Gastroesophageal sphincter (tissue), 4 donors: ENCODE measurements around the gene VTI1A. TPM values are rescaled to one million over a fixed set of nuclear protein-coding genes. Genes with fewer than 3 reads are reported as not detected.

Experiments used
- ATAC-seq: fragments of 150-250 bp; one replicate; pipeline ENCODE4 v1.9.1; 2016; ENCODE audit warnings: mild to moderate bottlenecking, moderate library complexity
- H3K27ac ChIP-seq, 4 donors: fragments of 200-600 bp; sonication (generic) in 3 of 4; 1 replicate in 3 of 4; 2 replicates in 1 of 4; pipeline ENCODE4 v1.5.1; 2016 to 2019
- H3K27me3 ChIP-seq: fragments of 200-600 bp; sonication (generic); one replicate; pipeline ENCODE4 v1.5.1; 2019
- H3K36me3 ChIP-seq, 2 donors: fragments of 200-600 bp; sonication (generic); one replicate each; pipeline ENCODE4 v1.5.1; 2019; ENCODE audit warnings: control low read depth in 1 of 2
- H3K4me1 ChIP-seq, 3 donors: fragments of 200-600 bp; sonication (generic); 1 replicate in 2 of 3; 2 replicates in 1 of 3; pipeline ENCODE4 v1.5.1; 2016 to 2019; ENCODE audit warnings: control low read depth in 2 of 3
- H3K4me3 ChIP-seq, 2 donors: fragments of 200-600 bp; sonication (generic); one replicate each; pipeline ENCODE4 v1.5.1; 2019; ENCODE audit warnings: mild to moderate bottlenecking in 1 of 2, moderate library complexity in 1 of 2
- H3K9me3 ChIP-seq, 3 donors: fragments of 200-600 bp; sonication (generic); one replicate each; pipeline ENCODE4 v1.5.1; 2017 to 2019; ENCODE audit warnings: control low read depth in 2 of 3
- CTCF ChIP-seq, 4 experiments: fragments of 200-600 bp in 2 of 4; fragments of 450-650 bp in 2 of 4; sonication (generic) in 1 of 4; IDR thresholded peaks; one replicate each; pipeline ENCODE4 v1.5.1; 2017 to 2019; ENCODE audit warnings: antibody characterized with exemption in 4 of 4, mild to moderate bottlenecking in 2 of 4, moderate library complexity in 2 of 4
- EP300 ChIP-seq: sonication (generic); formaldehyde crosslinking; IDR thresholded peaks from one replicate; pipeline ENCODE4 v1.6.1; 2017; ENCODE audit warnings: antibody characterized with exemption, mild to moderate bottlenecking
- POLR2A ChIP-seq, 2 donors: fragments of 450-650 bp; IDR thresholded peaks; one replicate each; pipeline ENCODE4 v1.6.1; 2017; ENCODE audit warnings: antibody characterized with exemption in 2 of 2, mild to moderate bottlenecking in 2 of 2, moderate library complexity in 1 of 2
- POLR2AphosphoS5 ChIP-seq: sonication (generic); formaldehyde crosslinking; IDR thresholded peaks from one replicate; pipeline ENCODE4 v1.6.1; 2017; ENCODE audit warnings: antibody characterized with exemption
- WGBS, 2 donors: methylation state at CpG; one replicate each; pipeline ENCODE4 v1.1.5; 2018; ENCODE audit warnings: low coverage in 1 of 2; 5-methylcytosine and 5-hydroxymethylcytosine counted together
- total RNA-seq, 4 donors: library from RNA; depleted of rRNA; stranded (reverse); fragments of >200 nt; gene quantifications; one replicate each; pipeline ENCODE4 v1.1.0, GENCODE V29; 2016

Gene VTI1A
- total RNA-seq, 4 donors from 2014 or later: 19.6 to 81.9 (median 43.1) TPM

DNA sequence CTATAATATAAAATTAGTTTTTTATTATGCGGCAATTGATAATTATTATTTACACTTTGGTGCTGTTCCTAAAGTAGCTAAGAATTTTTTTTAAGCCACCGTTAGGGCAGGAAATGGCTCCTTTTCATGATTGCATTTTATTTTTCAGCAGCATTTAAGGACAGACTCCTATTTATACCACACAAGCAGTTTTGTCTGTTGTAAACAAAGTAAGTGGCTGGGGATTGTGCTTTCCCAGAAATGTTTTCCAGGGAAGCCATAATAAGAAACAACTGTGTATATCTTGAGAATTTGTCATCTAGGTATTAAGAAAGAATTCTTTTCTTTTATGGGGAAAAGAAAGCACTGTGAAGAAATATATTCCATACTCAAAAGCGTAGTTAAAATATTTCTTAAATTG, 232.0 kb downstream of the VTI1A start:
- H3K4me1 ChIP-seq: no peaks in the 10 kb centered on the region
- H3K4me3 ChIP-seq: no peak overlapping the region
- 82 to 93% methylated on average over 3 of the region's 3 CpGs for WGBS, 2 donors
- H3K27ac ChIP-seq: no peak overlapping the region
- no peak for ATAC-seq
- H3K36me3 ChIP-seq: peaks cover 0 to 7% of the 10 kb centered on the region in 2 donors
- TF ChIP-seq CTCF (IDR thresholded peaks at IDR 0.05): no peak
- TF ChIP-seq POLR2AphosphoS5: no peak
- TF ChIP-seq POLR2A (IDR thresholded peaks at IDR 0.05): no peak
- no peak for TF ChIP-seq EP300
- H3K27me3 ChIP-seq: no peaks in the 10 kb centered on the region
- H3K9me3 ChIP-seq: no peaks in the 10 kb centered on the region

- TF ChIP-seq CTCF (IDR thresholded peaks at IDR 0.05) (no peak), EP300 (no peak), POLR2A (IDR thresholded peaks at IDR 0.05) (no peak), POLR2AphosphoS5 (no peak)
- Histone ChIP-seq H3K9me3 (no peaks in the 10 kb centered on the region), H3K4me3 (no peak overlapping the region), H3K27ac (no peak overlapping the region), H3K4me1 (no peaks in the 10 kb centered on the region), H3K36me3 (peaks cover 0 to 7% of the 10 kb centered on the region in 2 donors), H3K27me3 (no peaks in the 10 kb centered on the region)
- no peak for ATAC-seq
- 90 to 93% methylated on average over 2 of the region's 2 CpGs for WGBS, 2 donors
These were observed 232.4 kb downstream of the VTI1A start for GRCh38 chr10:112679392-112679791.

- ATAC-seq: no peak
- Histone ChIP-seq H3K27me3 (no peaks in the 10 kb centered on the region), H3K4me3 (no peak overlapping the region), H3K27ac (no peak overlapping the region), H3K9me3 (no peaks in the 10 kb centered on the region), H3K4me1 (no peaks in the 10 kb centered on the region), H3K36me3 (peaks cover 0 to 4% of the 10 kb centered on the region in 2 donors)
- TF ChIP-seq POLR2AphosphoS5 (no peak), EP300 (no peak), POLR2A (IDR thresholded peaks at IDR 0.05) (no peak), CTCF (IDR thresholded peaks at IDR 0.05) (no peak)
- WGBS, 2 donors: 100% methylated on average over 1 of the region's 1 CpG
These were observed 233.6 kb downstream of the VTI1A start for GRCh38 chr10:112680586-112680985.

DNA sequence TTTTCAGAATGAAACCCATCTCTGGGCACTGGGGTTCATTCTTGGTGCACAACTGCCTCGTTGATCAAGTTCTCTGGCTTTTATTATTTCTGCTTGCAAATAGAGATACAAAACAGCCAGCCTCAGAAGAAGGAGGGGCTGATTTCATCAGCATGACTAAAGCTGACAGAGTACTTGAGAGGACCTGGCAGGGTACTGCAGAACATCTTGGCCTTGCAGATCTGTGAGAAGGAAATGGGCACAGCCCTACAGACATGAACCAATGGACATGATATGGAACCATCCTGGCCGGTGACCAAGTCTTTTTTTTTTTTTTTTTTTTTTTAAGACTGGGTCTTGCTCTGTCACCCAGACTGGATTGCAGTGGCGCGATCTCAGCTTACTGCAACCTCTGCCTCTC, 240.6 kb downstream of the VTI1A start:
- no peaks in the 10 kb centered on the region for H3K27me3 ChIP-seq
- ATAC-seq: peak; percentile 55
- no peaks in the 10 kb centered on the region for H3K4me1 ChIP-seq
- H3K36me3 ChIP-seq: no peaks in the 10 kb centered on the region
- H3K27ac ChIP-seq: no peak overlapping the region
- no peak for TF ChIP-seq CTCF (IDR thresholded peaks at IDR 0.05)
- no peak for TF ChIP-seq EP300
- no peak for TF ChIP-seq POLR2AphosphoS5
- no peak for TF ChIP-seq POLR2A (IDR thresholded peaks at IDR 0.05)
- H3K4me3 ChIP-seq: no peak overlapping the region
- WGBS, 2 donors: 75 to 85% methylated on average over 2 to 4 of the region's 4 CpGs
- H3K9me3 ChIP-seq: no peaks in the 10 kb centered on the region

DNA sequence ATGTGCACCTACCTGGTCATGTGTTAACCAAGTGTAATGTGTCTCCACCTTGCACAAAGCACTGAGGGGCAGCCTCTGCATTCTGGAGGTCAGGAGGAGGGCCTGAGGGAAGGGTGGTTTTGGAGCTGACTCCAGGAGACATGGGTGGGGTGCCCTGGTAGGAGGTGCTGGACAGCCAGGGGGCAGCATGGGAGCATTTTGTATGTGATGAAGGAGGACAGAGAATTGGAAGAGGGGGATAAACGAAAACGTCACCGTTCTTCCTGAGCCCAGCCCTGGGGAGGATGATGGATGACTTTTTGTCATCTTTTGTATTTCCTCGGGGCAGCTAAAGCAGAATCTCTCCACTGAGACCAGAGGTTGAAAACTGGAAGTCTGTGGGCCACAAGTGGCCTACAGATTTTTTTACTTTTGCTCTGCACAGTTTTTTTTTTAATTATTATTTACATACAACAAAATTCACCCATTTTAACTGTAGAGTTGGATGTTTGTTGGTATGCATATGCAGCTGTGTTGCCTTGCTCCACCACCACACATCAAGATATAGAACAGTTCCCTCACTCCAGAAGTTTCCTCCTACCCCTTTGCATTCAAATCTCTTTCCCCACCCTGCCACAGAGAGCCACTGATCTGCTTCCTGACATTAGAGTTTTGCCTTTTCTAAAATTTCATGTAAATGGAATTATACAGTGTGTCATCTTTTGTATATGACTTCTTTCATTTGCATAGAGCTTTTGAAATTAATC, 242.5 kb downstream of the VTI1A start:
- H3K9me3 ChIP-seq: no peaks in the 10 kb centered on the region
- TF ChIP-seq CTCF (IDR thresholded peaks at IDR 0.05) (peak in 1 of 4 experiments; percentile 45), POLR2A (IDR thresholded peaks at IDR 0.05) (no peak)
- ATAC-seq: no peak
- no peaks in the 10 kb centered on the region for H3K36me3 ChIP-seq
- 41 to 44% methylated on average over 4 of the region's 4 CpGs for WGBS, 2 donors
- no peak overlapping the region for H3K27ac ChIP-seq
- no peak overlapping the region for H3K4me3 ChIP-seq
- no peaks in the 10 kb centered on the region for H3K27me3 ChIP-seq
- H3K4me1 ChIP-seq: no peaks in the 10 kb centered on the region
